OCI-LY1 (cell line): ENCODE results near the gene GTF2A2.

Experiments
- EZH2 ChIP-seq: fragments of 200-600 bp; sonication (generic), shearing (Covaris generic); IDR thresholded peaks from 2 replicates; pipeline ENCODE4 v1.8.0; 2017; ENCODE audit warnings: borderline replicate concordance, mixed run types, mild to moderate bottlenecking, antibody characterized with exemption, low read length, moderate library complexity, mixed read lengths
- TF ChIP-seq, protein P1 (sequence below): fragments of 200-600 bp; sonication (generic), shearing (Covaris generic); IDR thresholded peaks from 2 replicates; pipeline ENCODE4 v1.5.1; 2017; ENCODE audit warnings: mild to moderate bottlenecking, antibody characterized with exemption, low read length, moderate library complexity, mixed read lengths

DNA sequence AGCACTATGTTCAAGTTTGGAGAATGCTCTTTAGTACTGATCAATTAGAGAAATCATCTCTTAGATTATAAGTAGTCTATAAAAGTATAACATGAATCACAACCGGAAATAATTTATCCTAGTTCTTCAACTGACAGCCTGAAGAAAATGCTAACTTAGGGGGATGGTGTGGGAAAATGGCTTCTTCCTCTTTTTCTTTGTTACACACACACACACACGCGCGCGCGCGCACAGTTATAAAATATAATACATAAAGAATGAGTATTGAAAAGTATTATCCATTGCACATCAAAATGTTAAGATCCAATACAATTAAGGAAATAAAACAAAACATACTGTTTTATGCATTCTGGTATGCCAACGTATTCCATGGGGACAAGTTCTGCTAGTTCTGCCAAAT, 11.2 kb upstream of the GTF2A2 start:
- TF ChIP-seq, protein P1, sequence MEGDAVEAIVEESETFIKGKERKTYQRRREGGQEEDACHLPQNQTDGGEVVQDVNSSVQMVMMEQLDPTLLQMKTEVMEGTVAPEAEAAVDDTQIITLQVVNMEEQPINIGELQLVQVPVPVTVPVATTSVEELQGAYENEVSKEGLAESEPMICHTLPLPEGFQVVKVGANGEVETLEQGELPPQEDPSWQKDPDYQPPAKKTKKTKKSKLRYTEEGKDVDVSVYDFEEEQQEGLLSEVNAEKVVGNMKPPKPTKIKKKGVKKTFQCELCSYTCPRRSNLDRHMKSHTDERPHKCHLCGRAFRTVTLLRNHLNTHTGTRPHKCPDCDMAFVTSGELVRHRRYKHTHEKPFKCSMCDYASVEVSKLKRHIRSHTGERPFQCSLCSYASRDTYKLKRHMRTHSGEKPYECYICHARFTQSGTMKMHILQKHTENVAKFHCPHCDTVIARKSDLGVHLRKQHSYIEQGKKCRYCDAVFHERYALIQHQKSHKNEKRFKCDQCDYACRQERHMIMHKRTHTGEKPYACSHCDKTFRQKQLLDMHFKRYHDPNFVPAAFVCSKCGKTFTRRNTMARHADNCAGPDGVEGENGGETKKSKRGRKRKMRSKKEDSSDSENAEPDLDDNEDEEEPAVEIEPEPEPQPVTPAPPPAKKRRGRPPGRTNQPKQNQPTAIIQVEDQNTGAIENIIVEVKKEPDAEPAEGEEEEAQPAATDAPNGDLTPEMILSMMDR = no peak
- no peak for TF ChIP-seq EZH2
